Amniotic stem cell (primary cell): ENCODE measurements around the gene MAIP1.
A peak's percentile ranks its signal among the peaks of the same experiment; 100 is the strongest.
"Not testable (repeated sequence)": the region's sequence is repeated elsewhere in the genome, so short reads cannot be mapped to it uniquely, and the experiment has no call there.

Source experiments
- DNase-seq: peaks from one replicate; lab custom pipeline; 2025; lab: John Stamatoyannopoulos, UW

MAIP1 gene

DNA sequence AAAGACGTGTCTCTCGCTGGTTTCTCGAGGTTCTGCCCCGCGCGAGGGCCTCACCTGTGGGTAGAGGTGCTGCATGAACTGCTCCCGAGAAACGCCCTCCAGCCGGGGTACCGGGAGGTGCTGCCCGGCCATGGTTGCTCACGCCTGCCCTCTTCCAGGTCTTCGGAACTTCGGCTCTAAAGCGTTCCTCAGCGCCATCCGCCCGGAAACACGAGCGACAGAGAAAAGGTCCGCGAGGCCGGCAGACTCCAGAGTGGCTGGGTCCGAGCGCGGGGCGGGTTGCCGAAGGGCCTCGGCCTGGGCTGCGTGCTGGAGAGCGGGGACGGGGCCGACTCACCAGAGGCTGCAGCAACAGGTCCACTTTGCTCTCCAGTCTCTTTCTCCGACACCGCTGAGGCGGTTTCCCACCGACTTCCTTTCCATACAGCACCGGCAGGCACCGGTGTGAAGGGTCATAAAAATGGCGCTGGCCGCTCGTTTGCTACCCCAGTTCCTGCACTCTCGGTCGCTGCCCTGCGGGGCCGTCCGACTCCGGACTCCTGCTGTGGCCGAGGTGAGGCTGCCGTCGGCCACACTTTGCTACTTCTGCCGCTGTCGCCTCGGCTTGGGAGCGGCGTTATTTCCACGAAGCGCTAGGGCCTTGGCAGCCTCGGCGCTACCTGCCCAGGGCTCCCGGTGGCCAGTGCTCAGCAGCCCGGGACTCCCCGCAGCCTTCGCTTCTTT is at the start of gene MAIP1, which contains the start of gene TYW5:
MAIP1 (plus strand) TSS at position 244 of the 723 bp plus-strand sequence; CDS start at position 461, 217 bp downstream.
TYW5 (minus strand) TSS at position 153 of the 723 bp plus-strand sequence; CDS start at position 132, 21 bp downstream.
- peak; percentile 59 for DNase-seq

- DNase-seq = no peak
These were observed 48.2 kb upstream of the MAIP1 start for GRCh38 chr2:199907008-199907714.

DNA sequence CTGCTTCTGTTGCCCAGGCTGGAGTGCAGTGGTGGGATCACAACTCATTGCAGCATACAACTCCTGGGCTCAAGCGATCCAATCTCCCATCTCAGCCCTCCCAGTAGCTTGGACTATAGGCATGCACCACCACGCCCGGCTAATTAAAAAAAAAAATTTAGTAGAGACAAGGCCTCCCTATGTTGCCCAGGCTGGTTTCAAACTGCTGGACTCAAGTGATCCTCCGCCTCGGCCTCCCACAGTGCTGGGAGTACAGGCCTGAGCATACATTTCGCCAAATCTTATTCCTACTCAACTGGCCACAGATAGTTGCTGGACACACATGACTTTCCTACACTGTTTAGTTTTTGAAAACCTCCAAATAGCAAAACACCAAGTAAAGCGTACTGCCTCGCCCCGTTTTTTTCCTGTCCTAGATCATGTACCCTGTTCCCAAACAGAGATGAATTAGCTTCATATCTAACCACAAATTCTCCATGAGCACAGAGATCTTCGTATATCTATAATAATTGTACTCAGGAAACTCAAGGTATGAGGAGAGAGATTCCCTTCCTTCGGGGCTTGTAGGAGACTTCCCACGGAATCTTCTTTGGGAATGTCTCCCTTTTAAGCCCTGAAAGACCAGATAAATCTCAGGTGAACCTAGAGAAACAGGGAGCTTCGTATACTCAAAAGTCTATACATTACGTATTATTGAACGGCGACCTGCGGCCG is 44.9 kb upstream of the MAIP1 start:
- no peak for DNase-seq

- DNase-seq = peak; percentile 96
These were observed 44.1 kb upstream of the MAIP1 start, which contains the start of gene C2orf69 for GRCh38 chr2:199911052-199911876. TSS of gene C2orf69 (plus strand) at chr2:199911293. CDS start at chr2:199911439, 146 bp downstream.

- no peak for DNase-seq
These were observed 43.6 kb upstream of the MAIP1 start for GRCh38 chr2:199911877-199912161.

- DNase-seq = not testable (repeated sequence)
These were observed 42.7 kb upstream of the MAIP1 start for GRCh38 chr2:199912553-199913114.

- DNase-seq = no peak
These were observed 40.9 kb upstream of the MAIP1 start for GRCh38 chr2:199914372-199914958.

DNA sequence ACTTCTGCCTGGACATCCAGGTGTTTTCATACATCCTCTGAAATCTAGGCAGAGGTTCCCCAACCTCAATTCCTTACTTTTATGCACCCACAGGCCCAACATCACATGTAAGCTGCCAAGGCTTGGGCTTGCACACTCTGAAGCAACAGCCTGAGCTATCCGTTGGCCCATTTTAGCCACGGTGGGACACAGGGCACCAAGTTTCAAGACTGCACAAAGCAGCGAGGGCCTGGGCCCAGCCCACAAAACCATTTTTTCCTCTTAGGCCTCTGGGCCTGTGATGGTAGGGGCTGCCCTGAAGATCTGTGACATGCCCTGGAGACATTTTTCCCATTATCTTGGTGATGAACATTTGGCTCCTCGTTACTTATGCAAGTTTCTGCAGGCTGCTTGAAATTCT is 38.4 kb upstream of the MAIP1 start:
- DNase-seq = no peak

DNA sequence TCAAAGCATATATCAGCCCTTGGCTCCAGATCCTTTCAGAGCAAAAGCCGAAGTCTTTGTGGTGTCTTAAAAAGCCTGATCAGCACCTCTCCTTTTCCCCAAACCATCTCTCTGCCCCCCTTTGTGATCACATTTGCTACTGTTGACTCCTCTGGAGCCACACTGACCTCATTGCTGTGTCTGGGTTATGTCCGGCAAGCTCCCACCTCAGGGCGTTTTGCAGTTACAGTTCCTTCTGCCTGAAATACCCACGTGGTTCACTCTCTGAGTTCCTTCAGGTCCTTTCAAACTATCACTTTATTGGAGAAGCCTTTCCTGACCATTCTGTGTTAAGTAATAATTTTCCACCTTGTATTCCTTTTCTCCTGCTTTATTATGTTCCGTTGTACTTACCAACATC is 32.5 kb upstream of the MAIP1 start:
- no peak for DNase-seq

GRCh38 chr2:199923924-199924323 is 31.5 kb upstream of the MAIP1 start:
- DNase-seq = no peak

DNA sequence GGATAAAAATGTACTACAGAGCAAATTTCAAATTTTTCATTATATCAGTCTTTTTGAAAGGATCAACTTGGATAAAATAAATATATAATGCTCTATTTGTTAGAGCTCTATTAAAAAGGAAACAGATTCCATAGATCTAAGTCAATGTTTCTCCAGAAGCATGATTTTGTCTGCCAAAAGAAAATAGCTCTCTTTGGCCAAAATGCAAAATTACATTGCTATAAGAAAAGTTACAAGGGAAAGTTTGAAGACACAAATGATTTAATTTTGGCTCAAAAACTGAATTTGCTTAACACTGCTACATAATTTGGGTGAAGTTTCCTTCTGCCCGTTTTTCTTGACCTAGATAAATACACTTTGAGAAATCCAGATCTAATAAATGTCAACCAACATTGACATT is 28.6 kb upstream of the MAIP1 start:
- no peak for DNase-seq

DNA sequence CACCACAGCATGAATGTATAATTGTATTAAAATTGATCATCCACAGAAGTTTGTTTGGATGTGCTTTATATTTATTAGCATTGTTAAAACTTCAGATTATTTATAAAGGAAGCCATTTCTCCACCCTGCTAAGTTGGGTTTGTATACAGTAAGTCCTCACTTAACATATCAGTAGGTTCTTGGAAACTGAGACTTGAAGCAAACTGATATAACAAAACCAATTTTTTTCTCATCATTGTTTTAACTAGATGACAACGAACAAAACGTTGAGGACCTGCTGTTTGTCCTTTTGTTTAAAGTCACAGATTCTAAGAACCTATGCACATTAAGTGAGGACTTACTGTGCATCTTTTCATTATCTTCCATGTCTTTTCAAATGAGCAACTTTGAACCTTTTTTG is 27.2 kb upstream of the MAIP1 start:
- DNase-seq = no peak

DNA sequence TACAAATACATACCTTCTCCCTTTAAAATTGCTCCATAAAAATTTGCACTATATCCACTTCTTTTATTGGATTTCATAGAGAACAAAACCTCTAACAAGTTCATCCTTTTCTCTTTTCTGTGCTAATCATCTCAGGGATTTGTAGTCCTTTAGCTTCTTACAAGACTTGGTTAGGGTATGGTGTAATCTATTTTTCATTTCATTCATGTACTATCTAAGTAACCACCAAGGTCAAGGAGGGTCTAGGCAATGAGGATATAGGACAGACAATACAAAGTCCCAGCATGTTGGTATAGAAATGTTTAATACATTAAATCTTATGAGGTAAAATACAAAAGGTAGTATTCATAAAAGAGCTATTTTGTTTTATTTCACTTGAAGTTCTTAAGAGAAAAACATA is 26.8 kb upstream of the MAIP1 start:
- DNase-seq = no peak

DNA sequence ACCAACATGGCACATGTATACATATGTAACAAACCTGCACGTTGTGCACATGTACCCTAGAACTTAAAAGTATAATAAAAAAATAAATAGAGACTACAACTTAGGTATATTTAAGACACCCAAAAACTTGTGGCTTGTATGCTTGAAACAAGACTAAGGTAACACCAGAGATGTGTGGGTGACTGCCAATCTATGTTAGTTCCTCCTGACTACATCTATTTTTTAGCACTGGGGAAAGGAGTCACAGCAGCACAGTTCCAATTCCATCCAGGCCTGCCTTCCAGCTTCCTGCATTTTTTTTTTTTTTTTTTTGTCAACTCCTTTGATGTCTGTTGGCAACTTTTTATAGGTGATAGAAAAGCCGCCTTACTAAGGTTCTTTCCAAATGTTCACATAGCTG is 26.1 kb upstream of the MAIP1 start:
- no peak for DNase-seq

DNA sequence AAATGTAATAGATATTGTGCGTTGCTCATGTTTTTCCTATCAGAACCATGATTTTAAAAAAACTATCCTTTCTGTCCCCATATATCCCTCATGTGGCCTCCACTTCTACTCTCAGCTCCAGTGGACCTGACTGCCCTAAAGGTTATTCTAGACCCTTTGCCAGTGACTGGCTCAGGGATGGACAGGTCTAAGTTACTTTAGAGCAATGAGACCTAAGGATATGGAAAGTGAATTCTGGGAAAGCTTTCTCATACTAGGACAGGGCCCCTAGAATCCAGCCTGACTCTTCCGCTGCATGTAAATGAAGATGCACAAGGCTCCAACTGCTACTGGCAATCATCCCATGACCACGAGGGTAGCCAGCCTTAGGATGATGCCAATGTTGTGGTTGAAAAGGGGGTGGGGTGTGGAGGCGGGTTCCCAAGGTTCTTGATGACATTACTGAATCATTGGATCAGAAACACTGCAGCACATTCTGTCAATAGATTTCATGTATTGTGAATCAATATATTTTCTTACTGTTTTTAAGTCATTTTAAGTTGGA is 23.0 kb upstream of the MAIP1 start:
- DNase-seq = no peak

GRCh38 chr2:199933466-199933865 is 21.9 kb upstream of the MAIP1 start:
- no peak for DNase-seq

- no peak for DNase-seq
These were observed 18.8 kb upstream of the MAIP1 start for GRCh38 chr2:199936554-199936953.

GRCh38 chr2:199940373-199940772 is 15.0 kb upstream of the MAIP1 start:
- no peak for DNase-seq

- no peak for DNase-seq
These were observed 12.0 kb upstream of the MAIP1 start for GRCh38 chr2:199943373-199943772.

DNA sequence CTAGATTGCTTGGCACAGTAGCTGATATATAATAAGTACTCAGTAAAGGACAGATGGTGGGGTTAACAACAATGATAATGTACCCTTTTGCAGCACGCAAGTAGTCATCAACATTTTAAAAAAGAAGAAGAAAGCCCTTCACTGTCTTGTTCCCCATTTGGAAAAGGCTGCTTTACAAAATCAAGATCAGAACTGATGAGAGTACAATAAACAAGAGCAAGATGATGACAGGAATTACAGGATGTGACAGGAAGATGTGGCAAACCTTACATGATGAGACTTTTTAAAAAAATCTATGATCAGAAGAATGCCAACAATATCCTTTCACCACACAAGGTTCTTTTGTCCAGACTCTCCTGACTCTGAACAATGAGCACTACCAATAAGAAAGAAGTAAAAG is 9.2 kb upstream of the MAIP1 start:
- no peak for DNase-seq

- no peak for DNase-seq
These were observed 8.5 kb upstream of the MAIP1 start for GRCh38 chr2:199946836-199947235.
